GM19324 (cell line): ENCODE results near the gene NRF1.
"Not testable (repeated sequence)": the region's sequence is repeated elsewhere in the genome, so short reads cannot be mapped to it uniquely, and the experiment has no call there.

Experiments
- ATAC-seq: cut with Tn5 transposase; IDR thresholded peaks from one replicate; pipeline ENCODE4 v1.9.1; 2021; ENCODE audit warnings: mild to moderate bottlenecking, moderate library complexity; ENCODE audit not compliant: unreplicated experiment, low FRiP score

Gene NRF1

GRCh38 chr7:129605960-129606614, 5.4 kb upstream of the NRF1 start:
- ATAC-seq: no peak

- ATAC-seq: no peak
These were observed 4.7 kb upstream of the NRF1 start for GRCh38 chr7:129606803-129607202.

- no peak for ATAC-seq
These were observed 3.9 kb upstream of the NRF1 start for GRCh38 chr7:129607471-129608120.

GRCh38 chr7:129609666-129610065, 1.9 kb upstream of the NRF1 start:
- no peak for ATAC-seq

GRCh38 chr7:129610709-129611245, 743 bp upstream of the NRF1 start:
- no peak for ATAC-seq

GRCh38 chr7:129612112-129613015, 844 bp downstream of the NRF1 start:
- no peak for ATAC-seq

GRCh38 chr7:129613016-129613337, 1.5 kb downstream of the NRF1 start:
- ATAC-seq: no peak

- ATAC-seq: no peak
These were observed 3.5 kb downstream of the NRF1 start for GRCh38 chr7:129615018-129615417.

GRCh38 chr7:129616530-129616929, 5.0 kb downstream of the NRF1 start:
- ATAC-seq: no peak

- ATAC-seq: no peak
These were observed 5.7 kb downstream of the NRF1 start for GRCh38 chr7:129617178-129617577.

GRCh38 chr7:129617652-129618051, 6.1 kb downstream of the NRF1 start:
- no peak for ATAC-seq

GRCh38 chr7:129626896-129627295, 15.4 kb downstream of the NRF1 start:
- no peak for ATAC-seq

- no peak for ATAC-seq
These were observed 18.8 kb downstream of the NRF1 start for GRCh38 chr7:129630341-129630740.

- no peak for ATAC-seq
These were observed 23.0 kb downstream of the NRF1 start for GRCh38 chr7:129634361-129635034.

GRCh38 chr7:129635300-129636029, 23.9 kb downstream of the NRF1 start:
- ATAC-seq: no peak

GRCh38 chr7:129636030-129636550, 24.6 kb downstream of the NRF1 start:
- not testable (repeated sequence) for ATAC-seq

GRCh38 chr7:129636641-129637040, 25.1 kb downstream of the NRF1 start:
- ATAC-seq: no peak

- ATAC-seq: no peak
These were observed 28.9 kb downstream of the NRF1 start for GRCh38 chr7:129640400-129640799.

- no peak for ATAC-seq
These were observed 31.5 kb downstream of the NRF1 start for GRCh38 chr7:129642871-129643549.
